ENCODE measurements around the gene RELB.
A peak's percentile ranks its signal among the peaks of the same experiment; 100 is the strongest.
"Not testable (repeated sequence)": the region's sequence is repeated elsewhere in the genome, so short reads cannot be mapped to it uniquely, and the experiment has no call there.

Gene RELB, protein sequence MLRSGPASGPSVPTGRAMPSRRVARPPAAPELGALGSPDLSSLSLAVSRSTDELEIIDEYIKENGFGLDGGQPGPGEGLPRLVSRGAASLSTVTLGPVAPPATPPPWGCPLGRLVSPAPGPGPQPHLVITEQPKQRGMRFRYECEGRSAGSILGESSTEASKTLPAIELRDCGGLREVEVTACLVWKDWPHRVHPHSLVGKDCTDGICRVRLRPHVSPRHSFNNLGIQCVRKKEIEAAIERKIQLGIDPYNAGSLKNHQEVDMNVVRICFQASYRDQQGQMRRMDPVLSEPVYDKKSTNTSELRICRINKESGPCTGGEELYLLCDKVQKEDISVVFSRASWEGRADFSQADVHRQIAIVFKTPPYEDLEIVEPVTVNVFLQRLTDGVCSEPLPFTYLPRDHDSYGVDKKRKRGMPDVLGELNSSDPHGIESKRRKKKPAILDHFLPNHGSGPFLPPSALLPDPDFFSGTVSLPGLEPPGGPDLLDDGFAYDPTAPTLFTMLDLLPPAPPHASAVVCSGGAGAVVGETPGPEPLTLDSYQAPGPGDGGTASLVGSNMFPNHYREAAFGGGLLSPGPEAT

DNA sequence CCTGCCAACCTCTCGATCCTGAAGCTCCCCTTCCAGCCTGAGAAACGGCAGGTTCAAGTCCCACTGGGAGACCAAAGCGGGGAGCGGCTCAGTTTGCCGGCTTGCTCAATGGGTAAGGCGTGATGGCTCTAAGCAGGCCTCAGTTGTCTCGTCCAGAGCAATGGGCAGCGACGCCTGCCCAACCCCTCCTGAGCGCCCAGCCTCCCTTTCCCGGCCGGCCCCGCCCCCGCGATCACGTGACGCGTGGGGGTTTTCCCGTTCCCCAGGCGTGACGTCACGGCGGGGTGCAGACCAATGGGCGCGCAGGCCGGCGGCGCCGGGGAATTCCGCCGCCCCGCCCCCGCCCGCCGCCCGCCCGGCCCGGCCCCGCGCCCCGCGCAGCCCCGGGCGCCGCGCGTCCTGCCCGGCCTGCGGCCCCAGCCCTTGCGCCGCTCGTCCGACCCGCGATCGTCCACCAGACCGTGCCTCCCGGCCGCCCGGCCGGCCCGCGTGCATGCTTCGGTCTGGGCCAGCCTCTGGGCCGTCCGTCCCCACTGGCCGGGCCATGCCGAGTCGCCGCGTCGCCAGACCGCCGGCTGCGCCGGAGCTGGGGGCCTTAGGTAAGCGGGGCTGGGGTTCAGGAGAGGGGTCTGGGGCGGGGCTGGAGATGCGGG is at the start of gene RELB:
Gene RELB (plus strand): TSS at position 378 of the 653 bp plus-strand sequence. CDS start 116 bp downstream, at position 494.
- DNase-seq (ENCODE audit: low read depth in 2 of 2): peak; percentile 90 to 93

DNA sequence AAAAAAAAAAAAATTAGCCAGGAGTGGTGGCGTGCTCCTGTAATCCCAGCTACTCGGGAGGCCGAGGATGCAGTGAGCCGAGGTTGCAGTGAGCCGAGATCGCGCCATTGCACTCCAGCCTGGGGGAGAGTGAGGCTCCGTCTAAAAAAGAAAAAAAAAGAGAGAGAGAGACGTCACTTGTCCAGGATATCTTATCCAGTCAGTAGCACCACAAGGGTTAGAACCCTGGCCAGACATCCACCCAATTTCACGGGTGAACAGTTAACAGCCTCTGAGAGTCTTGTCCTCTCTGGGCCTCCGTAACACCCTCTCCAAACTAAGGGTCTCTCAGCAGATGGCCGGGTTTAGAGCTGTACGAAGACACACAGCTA is 47.0 kb upstream of the RELB start:
- DNase-seq (ENCODE audit: low read depth in 2 of 2): no peak

GRCh38 chr19:44954649-44955504 is 46.4 kb upstream of the RELB start, which contains the start of gene CLPTM1:
TSS of gene CLPTM1 (plus strand) at chr19:44955380. CDS start at chr19:44955396, 16 bp downstream.
- peak; percentile 92 to 93 for DNase-seq (ENCODE audit: low read depth in 2 of 2)

GRCh38 chr19:44955505-44956439 is 45.5 kb upstream of the RELB start:
- no peak for DNase-seq (ENCODE audit: low read depth in 2 of 2)

- DNase-seq (ENCODE audit: low read depth in 2 of 2): no peak
Measured at GRCh38 chr19:44957526-44957925, 43.7 kb upstream of the RELB start.

- DNase-seq (ENCODE audit: low read depth in 2 of 2): no peak
Measured at GRCh38 chr19:44958090-44958489, 43.2 kb upstream of the RELB start.

DNA sequence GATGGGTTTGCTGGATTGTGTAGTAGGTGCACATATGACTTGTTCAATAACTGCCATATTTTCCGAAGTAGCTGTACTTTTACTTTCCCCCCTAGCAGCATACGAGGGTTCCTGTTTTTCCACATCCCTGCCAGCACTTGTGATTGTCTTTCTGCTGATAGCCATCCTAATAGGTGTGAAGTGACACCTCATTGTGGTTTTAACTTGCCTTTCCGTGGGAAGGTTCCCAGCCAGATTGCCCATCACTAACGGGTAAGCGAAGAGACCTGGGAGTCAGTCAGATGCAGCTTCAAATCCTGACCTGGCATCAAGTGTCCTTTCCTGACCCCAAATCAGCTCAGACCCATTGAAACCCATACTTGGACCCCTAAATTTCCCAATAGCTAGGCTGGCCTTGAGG is 41.6 kb upstream of the RELB start:
- no peak for DNase-seq (ENCODE audit: low read depth in 2 of 2)

DNA sequence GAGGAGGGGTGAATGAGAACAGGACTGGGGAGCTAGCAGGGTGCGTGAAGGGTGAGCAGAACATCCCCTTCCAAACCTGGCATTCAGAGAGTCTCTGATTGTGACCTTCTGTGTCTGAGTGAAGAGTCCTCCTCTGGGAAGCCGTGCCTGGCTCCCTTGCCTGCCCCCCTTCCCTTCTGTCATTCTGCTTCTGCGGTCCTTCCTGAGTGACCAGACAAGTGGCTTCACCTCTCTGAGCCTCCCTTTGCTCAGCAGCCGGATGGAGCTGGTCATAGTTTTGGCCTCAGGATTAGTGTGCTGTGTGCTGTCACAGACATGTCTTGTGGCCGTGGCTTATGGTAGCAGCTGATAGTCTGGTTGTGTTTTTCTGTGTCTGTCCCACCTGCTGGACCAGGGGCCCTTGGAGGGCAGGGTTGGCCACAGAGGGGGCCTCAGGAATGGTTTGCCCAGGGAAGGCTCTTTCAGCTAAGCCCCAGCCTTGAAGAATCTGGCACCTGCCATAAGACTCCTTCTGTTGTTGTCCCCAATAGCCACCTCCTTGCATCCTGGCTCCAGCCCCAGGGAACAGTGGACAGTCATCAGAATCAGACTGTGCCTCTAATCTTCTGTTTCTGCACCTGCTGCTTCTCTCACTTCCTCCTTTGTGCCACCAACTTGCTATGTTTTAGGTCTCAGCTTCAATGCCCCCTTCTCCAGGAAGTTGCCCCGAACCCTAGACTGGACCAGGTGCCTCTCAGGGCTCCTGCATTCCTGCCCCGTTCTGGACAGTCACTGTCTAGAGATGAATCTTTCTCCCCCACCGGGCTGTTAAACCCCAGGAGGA is 40.1 kb upstream of the RELB start:
- DNase-seq (ENCODE audit: low read depth in 2 of 2): no peak

GRCh38 chr19:44961821-44962220 is 39.4 kb upstream of the RELB start:
- no peak for DNase-seq (ENCODE audit: low read depth in 2 of 2)

DNA sequence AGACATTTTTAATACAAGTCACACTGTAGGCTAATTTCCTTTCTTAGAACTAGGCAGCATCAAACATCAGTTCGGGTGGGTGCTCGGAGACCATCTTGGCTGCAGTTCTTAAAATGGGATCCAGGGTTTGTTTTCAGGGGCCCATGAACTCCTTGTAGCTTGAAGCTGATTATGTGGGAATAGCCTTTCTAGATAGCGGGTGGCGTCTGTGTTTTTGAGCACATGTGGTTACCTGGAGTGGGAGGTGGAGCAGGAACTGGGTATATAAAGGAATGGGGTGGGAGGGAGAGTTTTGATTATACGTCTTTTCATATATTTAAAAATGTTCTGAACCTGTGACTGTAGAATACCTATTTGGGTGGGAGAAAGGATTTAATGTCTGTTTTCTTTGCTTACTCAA is 33.1 kb upstream of the RELB start:
- no peak for DNase-seq (ENCODE audit: low read depth in 2 of 2)

- DNase-seq (ENCODE audit: low read depth in 2 of 2): no peak
Measured at GRCh38 chr19:44968670-44969069, 32.6 kb upstream of the RELB start.

DNA sequence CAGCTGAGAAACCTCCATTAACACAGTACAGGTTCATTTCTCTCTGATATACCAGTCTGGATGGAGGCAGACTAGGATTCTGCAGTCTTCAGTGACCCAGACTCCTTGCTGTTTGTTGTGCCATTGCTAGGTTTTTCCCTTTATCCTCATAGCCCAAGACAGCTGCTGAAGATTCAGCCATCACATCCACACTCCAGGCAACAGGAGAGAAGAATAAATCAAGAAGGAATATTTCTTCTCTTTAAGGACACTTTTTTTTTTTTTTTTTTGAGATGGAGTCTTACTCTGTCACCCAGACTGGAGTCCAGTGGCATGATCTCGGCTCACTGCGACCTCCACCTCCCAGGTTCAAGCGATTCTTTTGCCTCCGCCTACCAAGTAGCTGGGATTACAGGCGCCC is 31.8 kb upstream of the RELB start:
- no peak for DNase-seq (ENCODE audit: low read depth in 2 of 2)

DNA sequence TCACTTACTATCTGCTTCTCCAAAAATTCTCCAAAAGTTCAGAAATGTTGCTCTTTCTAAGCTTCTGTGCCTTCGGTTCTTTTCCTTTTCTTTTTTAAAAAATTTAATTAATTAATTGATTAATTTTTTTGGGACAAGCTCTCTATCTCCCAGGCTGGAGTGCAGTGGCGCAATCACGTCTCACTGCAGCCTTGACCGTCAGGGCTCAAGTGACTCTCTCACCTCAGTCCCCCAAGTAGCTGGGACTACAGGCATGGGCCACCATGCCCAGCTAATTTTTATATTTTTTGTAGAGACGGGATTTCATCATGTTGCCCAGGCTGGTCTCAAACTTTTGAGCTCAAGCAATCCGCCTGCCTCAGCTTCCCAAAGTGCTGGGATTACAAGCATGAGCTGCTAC is 29.8 kb upstream of the RELB start:
- not testable (repeated sequence) for DNase-seq (ENCODE audit: low read depth in 2 of 2)

GRCh38 chr19:44972802-44973201 is 28.5 kb upstream of the RELB start:
- no peak for DNase-seq (ENCODE audit: low read depth in 2 of 2)

GRCh38 chr19:44973982-44974735 is 27.1 kb upstream of the RELB start:
- no peak for DNase-seq (ENCODE audit: low read depth in 2 of 2)

DNA sequence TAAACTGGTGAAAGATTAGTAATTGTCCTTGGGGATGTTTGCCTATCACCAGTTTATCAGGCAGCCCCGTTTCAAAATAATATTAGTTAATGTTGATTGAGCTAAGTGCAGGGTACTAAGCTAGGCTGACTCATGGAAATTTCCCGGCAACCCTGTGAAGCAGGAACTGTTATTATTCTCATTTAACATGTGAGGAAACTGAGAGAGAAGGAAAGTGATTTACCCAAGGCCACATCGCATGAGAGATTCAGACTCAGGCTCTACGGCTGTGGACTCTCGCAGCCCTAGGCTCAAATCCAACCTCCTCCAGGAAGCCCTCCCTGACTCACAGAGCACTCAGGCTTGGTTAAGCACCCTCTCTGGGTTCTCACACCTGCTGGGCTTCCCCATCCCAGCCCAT is 26.4 kb upstream of the RELB start:
- DNase-seq (ENCODE audit: low read depth in 2 of 2): no peak

- DNase-seq (ENCODE audit: low read depth in 2 of 2): no peak
Measured at GRCh38 chr19:44975444-44975843, 25.8 kb upstream of the RELB start.

DNA sequence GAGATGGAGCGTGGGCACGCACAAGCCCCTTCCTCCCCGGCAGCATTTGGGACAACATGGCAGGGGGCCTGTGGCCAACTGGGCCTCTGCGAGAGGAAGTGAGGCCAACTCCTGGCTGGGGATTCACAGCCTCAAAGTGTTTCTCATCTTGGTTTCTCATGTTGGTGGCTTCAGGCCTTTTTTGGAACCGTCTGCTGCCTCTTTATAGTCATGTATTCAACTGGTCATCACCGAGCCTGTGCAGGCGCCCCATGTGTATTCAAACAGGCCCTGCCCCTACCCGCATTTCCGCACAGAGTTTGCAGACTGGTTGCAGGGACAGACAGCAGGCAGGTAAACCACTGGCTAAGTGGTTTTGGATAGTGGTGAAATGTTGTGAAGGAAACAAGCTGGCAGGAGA is 17.3 kb upstream of the RELB start:
- DNase-seq (ENCODE audit: low read depth in 2 of 2): no peak

- no peak for DNase-seq (ENCODE audit: low read depth in 2 of 2)
Measured at GRCh38 chr19:44985445-44985844, 15.8 kb upstream of the RELB start.

Data from stimulated activated CD8-positive, alpha-beta memory T cell treated with anti-CD3 and anti-CD28 coated beads, Interleukin-15, amount 100 ng/mL, for 4 hours (primary cell).